ENCODE results near the gene ARL4C. TPM values are rescaled to one million over a fixed set of nuclear protein-coding genes. Genes with fewer than 3 reads are reported as not detected.

The ARL4C gene
- total and polyA plus RNA-seq, 2 of the 8 experiments (the other 6 are each of a cell fraction or from before 2014, with no cell fraction given): 7.0 to 16.9 TPM

DNA sequence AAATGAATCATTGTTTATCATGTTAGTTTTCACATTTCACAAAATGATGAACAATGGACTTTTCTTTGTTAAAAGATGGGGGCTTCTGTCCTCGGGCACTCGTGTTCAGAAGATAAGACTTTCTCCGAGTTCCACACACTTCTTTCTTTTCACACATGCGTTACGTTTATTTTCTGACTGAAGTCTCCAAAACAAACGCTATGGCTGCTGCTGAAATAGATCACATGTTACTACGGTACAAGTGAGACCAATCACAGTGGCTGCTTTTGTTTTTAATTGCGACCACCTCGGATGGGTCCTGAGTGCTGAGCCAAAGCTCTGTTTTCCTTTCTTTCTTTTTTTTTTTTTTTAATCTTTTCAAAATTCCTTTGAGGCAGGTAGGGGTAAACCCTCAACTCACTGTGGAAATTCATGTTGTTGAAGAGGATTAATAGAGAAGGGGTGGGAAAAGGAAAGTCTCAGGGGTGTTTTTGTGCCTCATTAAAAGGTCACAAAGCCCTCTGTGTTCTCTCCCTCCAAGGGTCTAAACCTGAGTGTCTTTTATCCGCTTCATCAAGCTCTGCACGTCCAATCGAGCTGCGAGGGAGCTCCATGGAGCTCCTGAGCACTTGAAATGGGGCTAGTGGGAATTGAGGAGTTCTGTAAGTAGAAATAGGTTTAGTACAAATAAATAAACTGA, 48.2 kb downstream of the ARL4C start:
- H3K14ac ChIP-seq (ENCODE audit: insufficient read length): no peak overlapping the region
- H2AK5ac ChIP-seq (ENCODE audit: low read depth, low read length): no peak overlapping the region
- 53% methylated on average over 13 of the region's 13 CpGs; no CpG with 5 or more reads in 1 of the 2 experiments for WGBS, 2 experiments (ENCODE audit: extremely low coverage in 1 of 2, insufficient coverage in 1 of 2, insufficient read length in 1 of 2, insufficient replicate concordance in 2 of 2, low coverage in 1 of 2, low lambda C conversion rate in 2 of 2, missing lambda C conversion rate in 1 of 2)
- no peak overlapping the region for H3K4ac ChIP-seq (replicated peaks; ENCODE audit: insufficient read length, low read depth, low read length)
- H3K56ac ChIP-seq (replicated peaks; ENCODE audit: insufficient read length, low read depth, low read length): no peak overlapping the region
- H3K18ac ChIP-seq (ENCODE audit: extremely low read depth, low read length): peak overlapping the region; percentile 60; the same call in 1 of the 2 replicates
- H3K27ac ChIP-seq (ENCODE audit: low read depth, low read length): peak overlapping the region; percentile 25; the same call in 1 of the 2 replicates
- H3K4me2 ChIP-seq (ENCODE audit: insufficient read depth in 1 of 2, low read depth in 2 of 2, low read length in 2 of 2): peak overlapping the region; percentile 21 to 45
- H3K27me3 ChIP-seq (replicated peaks in 1 of 4; ENCODE audit: control insufficient read depth in 3 of 4, extremely low read depth in 1 of 4, insufficient read depth in 3 of 4, low read length in 3 of 4): no peaks in the 10 kb centered on the region; a peak in 2 of 7 replicates
- H3K79me2 ChIP-seq (ENCODE audit: control insufficient read depth in 1 of 2, insufficient read depth in 2 of 2, low read length in 2 of 2): no peaks in the 10 kb centered on the region
- peaks cover 4 to 13% (median 9%) of the 10 kb centered on the region in 4 experiments; a peak in 5 of 7 replicates for H3K4me1 ChIP-seq (replicated peaks in 1 of 4; ENCODE audit: control insufficient read depth in 3 of 4, insufficient read depth in 4 of 4, low read length in 3 of 4)
- H2AFZ ChIP-seq (ENCODE audit: low read length): peak overlapping the region; percentile 9; the same call in 1 of the 2 replicates
- H4K8ac ChIP-seq (ENCODE audit: extremely low read depth, insufficient read depth, low read length): no peak overlapping the region
- no peaks in the 10 kb centered on the region for H3K9me3 ChIP-seq (ENCODE audit: insufficient read depth in 2 of 2, low read depth in 1 of 2, low read length in 1 of 2)
- H2BK15ac ChIP-seq (ENCODE audit: low read length): no peak overlapping the region
- no peaks in the 10 kb centered on the region for H3K23me2 ChIP-seq (ENCODE audit: low read depth, low read length)
- no peaks in the 10 kb centered on the region for H3K79me1 ChIP-seq (ENCODE audit: low read depth, low read length)
- no peaks in the 10 kb centered on the region for H4K20me1 ChIP-seq (replicated peaks in 1 of 2; ENCODE audit: control insufficient read depth in 1 of 2, insufficient read depth in 2 of 2, low read length in 2 of 2)
- H2BK20ac ChIP-seq (ENCODE audit: low read length): peak overlapping the region; percentile 87; the same call in 1 of the 2 replicates
- no peaks in the 10 kb centered on the region for H3K36me3 ChIP-seq (ENCODE audit: control insufficient read depth in 2 of 4, insufficient read depth in 4 of 4, low read length in 3 of 4)
- H2BK5ac ChIP-seq (ENCODE audit: low read depth, low read length): peak overlapping the region; percentile 54; the same call in 1 of the 2 replicates
- ChIA-PET POLR2A (ENCODE audit: partially characterized antibody) (interaction anchor here (0.8 to 1.3 kb wide), 3 partner anchors 11 to 47 kb away, joined by 3 read pairs; no protein-coding TSS in a partner anchor), CTCF (ENCODE audit: partially characterized antibody) (interaction anchor here (0.7 to 1.2 kb wide), 2 partner anchors 18 to 667 kb away, joined by 3 read pairs; no protein-coding TSS in a partner anchor)
- no peak for FAIRE-seq
- H2BK120ac ChIP-seq (replicated peaks; ENCODE audit: low read depth, low read length): peak overlapping the region; percentile 81
- peak overlapping the region in 1 of 4 experiments; percentile 22; a peak in 1 of 8 replicates for H3K4me3 ChIP-seq (ENCODE audit: extremely low read depth in 1 of 4, insufficient read depth in 2 of 4, low read depth in 3 of 4, low read length in 4 of 4)
- H4K91ac ChIP-seq (replicated peaks; ENCODE audit: insufficient read length, low read length): no peak overlapping the region
- H3K9ac ChIP-seq (replicated peaks in 1 of 4; ENCODE audit: extremely low read depth in 1 of 4, low read depth in 3 of 4, low read length in 3 of 4): no peak overlapping the region
- H3K23ac ChIP-seq (ENCODE audit: insufficient read length): no peak overlapping the region
- no peak for DNase-seq (ENCODE audit: low read depth in 1 of 2, low spot score in 2 of 2)
- H4K5ac ChIP-seq (ENCODE audit: insufficient read length, low read depth, low read length): peak overlapping the region; percentile 50
- H2BK12ac ChIP-seq (ENCODE audit: low read depth, low read length): peak overlapping the region; percentile 29; the same call in 1 of the 2 replicates
- no peak for TF ChIP-seq RNF2 (IDR thresholded peaks at IDR 0.05; ENCODE audit: borderline replicate concordance, low read depth, low read length, missing control alignments, poor library complexity, severe bottlenecking)
- no peak for TF ChIP-seq TAF1 (IDR thresholded peaks at IDR 0.05; ENCODE audit: low read depth, low read length)
- no peak for TF ChIP-seq CTBP2 (IDR thresholded peaks at IDR 0.05; ENCODE audit: borderline replicate concordance, insufficient read depth, insufficient read length, low read length)
- TF ChIP-seq KDM5A (IDR thresholded peaks at IDR 0.05; ENCODE audit: low read length): no peak
- TF ChIP-seq JUN (IDR thresholded peaks at IDR 0.05; ENCODE audit: low read depth, low read length): no peak
- no peak for TF ChIP-seq ZNF274 (IDR thresholded peaks at IDR 0.05; ENCODE audit: borderline replicate concordance, extremely low read depth, low read length)
- TF ChIP-seq CBX8 (IDR thresholded peaks at IDR 0.05; ENCODE audit: borderline replicate concordance, low read depth, low read length): no peak
- TF ChIP-seq CREB1 (IDR thresholded peaks at IDR 0.05): no peak
- TF ChIP-seq RXRA (IDR thresholded peaks at IDR 0.05; ENCODE audit: insufficient read depth, low read depth, low read length): no peak
- TF ChIP-seq SIRT6 (IDR thresholded peaks at IDR 0.05; ENCODE audit: low read length): no peak
- TF ChIP-seq BCL11A (IDR thresholded peaks at IDR 0.05; ENCODE audit: low read depth in 2 of 2, low read length in 2 of 2): no peak
- TF ChIP-seq SIN3A (conservative IDR thresholded peaks at IDR 0.05 in 1 of 2, IDR thresholded peaks at IDR 0.05 in 1 of 2; ENCODE audit: low read depth in 1 of 2, low read length in 2 of 2): no peak
